Stimulated activated memory B cell treated with anti-CD40 and anti-IgM and Interleukin-4, amounts not matched to agents 10 μg/mL and 1 μg/mL and 100 μg/mL, for 72 hours (primary cell): Measurements from ENCODE around the gene BIRC5.
"Not testable (repeated sequence)": the region's sequence is repeated elsewhere in the genome, so short reads cannot be mapped to it uniquely, and the experiment has no call there.

Experiments used
- ATAC-seq: fragments of 150-1000 bp; cut with Tn5 transposase; 2 replicates; pipeline ENCODE4 v1.10.0; 2021
- H3K27ac Mint-ChIP-seq: one replicate; pipeline ENCODE4 v1.8.0; 2022; ENCODE audit warnings: mild to moderate bottlenecking, mixed read lengths
- H3K27me3 Mint-ChIP-seq: one replicate; pipeline ENCODE4 v1.8.0; 2022; ENCODE audit warnings: mixed read lengths
- H3K36me3 Mint-ChIP-seq: one replicate; pipeline ENCODE4 v1.8.0; 2022; ENCODE audit warnings: mixed read lengths
- H3K4me1 Mint-ChIP-seq: one replicate; pipeline ENCODE4 v1.8.0; 2022; ENCODE audit warnings: mixed read lengths
- H3K4me3 Mint-ChIP-seq: one replicate; pipeline ENCODE4 v1.8.0; 2022; ENCODE audit warnings: mild to moderate bottlenecking, moderate library complexity, mixed read lengths
- H3K9me3 Mint-ChIP-seq: one replicate; pipeline ENCODE4 v1.8.0; 2022; ENCODE audit warnings: mixed read lengths

Gene BIRC5

GRCh38 chr17:78214016-78214705 lies at the start of gene BIRC5:
Gene BIRC5, plus strand, starts transcription at chr17:78214253. Its CDS starts 64 bp downstream, at chr17:78214317.
- ATAC-seq: peak; percentile 99
- no peaks in the 10 kb centered on the region for H3K9me3 Mint-ChIP-seq
- no peaks in the 10 kb centered on the region for H3K36me3 Mint-ChIP-seq
- no peak within 1 kb of the TSS for H3K27ac Mint-ChIP-seq
- H3K4me1 Mint-ChIP-seq: peaks cover 12% of the 10 kb centered on the region
- H3K27me3 Mint-ChIP-seq: no peaks in the 10 kb centered on the region
- H3K4me3 Mint-ChIP-seq: peak within 1 kb of the TSS; percentile 81

DNA sequence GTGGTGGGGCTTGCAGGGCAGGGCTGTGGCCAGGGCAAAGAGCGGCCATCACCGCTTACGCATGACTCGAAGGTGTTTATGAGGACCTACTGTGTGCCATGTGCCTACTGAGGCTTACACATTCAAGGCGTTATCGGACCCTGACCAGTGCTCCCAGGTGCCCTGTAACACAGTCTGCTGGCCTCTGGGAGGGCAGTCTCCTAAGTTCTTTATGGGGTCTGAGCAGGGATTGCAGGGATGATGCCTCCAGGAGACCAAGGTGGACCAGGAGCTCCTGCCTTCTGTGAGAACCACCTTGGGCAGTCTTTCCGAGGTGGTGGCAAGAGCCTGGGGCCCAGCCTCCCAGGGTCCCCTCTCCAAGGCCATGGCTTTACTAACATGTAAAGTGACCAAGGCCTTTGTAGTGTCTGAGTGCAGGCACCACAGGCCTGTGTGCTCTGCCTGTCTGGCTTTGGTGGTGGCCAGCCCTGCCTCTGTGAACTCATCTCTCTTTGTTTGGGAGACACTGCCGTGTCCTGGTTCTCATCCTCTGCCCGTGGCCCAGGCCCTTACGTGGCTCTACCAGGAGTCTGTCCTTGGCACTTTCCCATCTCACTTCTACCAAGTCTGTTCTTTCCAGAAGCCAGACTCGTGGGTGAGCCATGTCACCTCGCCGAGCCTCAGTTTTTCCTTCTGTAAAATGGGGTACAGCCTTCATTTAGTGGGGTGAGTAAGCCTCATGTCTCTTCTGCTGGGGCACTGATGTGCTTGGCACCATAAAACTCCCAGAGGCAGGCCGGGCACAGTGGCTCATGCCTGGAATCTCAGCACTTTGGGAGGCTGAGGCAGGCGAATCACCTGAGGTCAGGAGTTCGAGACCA lies 49.1 kb upstream of the BIRC5 start:
- Mint-ChIP-seq H3K4me1 (peaks cover 52% of the 10 kb centered on the region), H3K36me3 (peaks cover 13% of the 10 kb centered on the region), H3K27me3 (no peaks in the 10 kb centered on the region), H3K4me3 (no peak overlapping the region), H3K27ac (peak overlapping the region; percentile 98), H3K9me3 (no peaks in the 10 kb centered on the region)
- no peak for ATAC-seq

- peak overlapping the region; percentile 98 for H3K27ac Mint-ChIP-seq
- H3K27me3 Mint-ChIP-seq: no peaks in the 10 kb centered on the region
- ATAC-seq: no peak
- peaks cover 27% of the 10 kb centered on the region for H3K36me3 Mint-ChIP-seq
- peaks cover 53% of the 10 kb centered on the region for H3K4me1 Mint-ChIP-seq
- no peak overlapping the region for H3K4me3 Mint-ChIP-seq
- H3K9me3 Mint-ChIP-seq: no peaks in the 10 kb centered on the region
Observed at GRCh38 chr17:78166416-78166815, 47.6 kb upstream of the BIRC5 start.

DNA sequence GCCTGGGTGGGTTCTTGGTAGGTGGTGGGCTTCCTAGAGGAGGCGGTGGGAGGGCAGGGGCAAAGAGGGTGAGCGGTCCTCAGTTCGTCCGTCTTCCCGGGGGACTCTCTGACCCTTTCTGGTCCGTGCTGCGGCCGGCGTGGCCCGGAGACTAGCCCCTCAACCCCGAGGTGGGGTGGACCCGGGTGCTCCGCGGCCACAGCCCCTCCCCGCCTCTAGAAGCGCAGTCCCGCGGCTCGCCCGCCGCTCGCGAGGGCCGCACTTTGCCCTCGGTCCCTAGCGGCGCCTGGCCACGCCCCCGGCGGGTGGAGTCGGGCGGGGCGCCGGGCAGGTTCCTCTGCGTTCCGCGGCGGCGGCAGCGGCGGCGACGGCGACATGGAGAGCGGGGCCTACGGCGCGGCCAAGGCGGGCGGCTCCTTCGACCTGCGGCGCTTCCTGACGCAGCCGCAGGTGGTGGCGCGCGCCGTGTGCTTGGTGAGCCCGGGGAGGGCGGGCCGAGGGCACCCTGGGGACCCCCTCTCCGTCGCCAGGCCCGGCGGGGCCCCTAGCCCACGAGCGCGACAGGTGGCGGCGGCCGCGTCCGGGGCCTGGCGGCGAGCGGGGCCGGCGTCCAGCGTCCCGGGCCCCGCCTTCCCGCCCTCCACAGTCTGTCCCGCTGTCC lies 45.7 kb upstream of the BIRC5 start, which contains the start of gene SYNGR2:
Gene SYNGR2, plus strand, starts transcription at position 340 of the 661 bp plus-strand sequence. Its CDS starts 36 bp downstream, at position 376.
- peak; percentile 77 for ATAC-seq
- Mint-ChIP-seq H3K4me3 (peak within 1 kb of the TSS; percentile 92), H3K27me3 (no peaks in the 10 kb centered on the region), H3K27ac (peak within 1 kb of the TSS; percentile 98), H3K9me3 (no peaks in the 10 kb centered on the region), H3K4me1 (peaks cover 66% of the 10 kb centered on the region), H3K36me3 (peaks cover 47% of the 10 kb centered on the region)

- H3K4me1 Mint-ChIP-seq: peaks cover 71% of the 10 kb centered on the region
- ATAC-seq: peak; percentile 56
- H3K27me3 Mint-ChIP-seq: no peaks in the 10 kb centered on the region
- H3K9me3 Mint-ChIP-seq: no peaks in the 10 kb centered on the region
- H3K4me3 Mint-ChIP-seq: peak overlapping the region; percentile 88
- peaks cover 54% of the 10 kb centered on the region for H3K36me3 Mint-ChIP-seq
- peak overlapping the region; percentile 98 for H3K27ac Mint-ChIP-seq
Observed at GRCh38 chr17:78168903-78169793, 44.9 kb upstream of the BIRC5 start.

GRCh38 chr17:78170692-78171590 lies 43.1 kb upstream of the BIRC5 start:
- Mint-ChIP-seq H3K27ac (peak overlapping the region; percentile 98), H3K4me1 (peaks cover 72% of the 10 kb centered on the region), H3K36me3 (peaks cover 72% of the 10 kb centered on the region), H3K9me3 (no peaks in the 10 kb centered on the region), H3K4me3 (peak overlapping the region; percentile 88), H3K27me3 (no peaks in the 10 kb centered on the region)
- peak; percentile 0 for ATAC-seq

GRCh38 chr17:78171591-78172248 lies 42.3 kb upstream of the BIRC5 start:
- Mint-ChIP-seq H3K27ac (peak overlapping the region; percentile 98), H3K4me3 (peak overlapping the region; percentile 88)
- peak; percentile 1 for ATAC-seq

GRCh38 chr17:78172249-78173051 lies 41.6 kb upstream of the BIRC5 start:
- Mint-ChIP-seq H3K9me3 (no peaks in the 10 kb centered on the region), H3K36me3 (peaks cover 73% of the 10 kb centered on the region), H3K4me1 (peaks cover 85% of the 10 kb centered on the region), H3K4me3 (peak overlapping the region; percentile 88), H3K27me3 (no peaks in the 10 kb centered on the region), H3K27ac (peak overlapping the region; percentile 98)
- ATAC-seq: peak; percentile 31

More at GRCh38 chr17:78171591-78172248, 42.3 kb upstream of the BIRC5 start:
- Mint-ChIP-seq H3K4me1 (peaks cover 79% of the 10 kb centered on the region), H3K36me3 (peaks cover 73% of the 10 kb centered on the region)
- not testable (repeated sequence) for H3K27me3 Mint-ChIP-seq, H3K9me3 Mint-ChIP-seq

DNA sequence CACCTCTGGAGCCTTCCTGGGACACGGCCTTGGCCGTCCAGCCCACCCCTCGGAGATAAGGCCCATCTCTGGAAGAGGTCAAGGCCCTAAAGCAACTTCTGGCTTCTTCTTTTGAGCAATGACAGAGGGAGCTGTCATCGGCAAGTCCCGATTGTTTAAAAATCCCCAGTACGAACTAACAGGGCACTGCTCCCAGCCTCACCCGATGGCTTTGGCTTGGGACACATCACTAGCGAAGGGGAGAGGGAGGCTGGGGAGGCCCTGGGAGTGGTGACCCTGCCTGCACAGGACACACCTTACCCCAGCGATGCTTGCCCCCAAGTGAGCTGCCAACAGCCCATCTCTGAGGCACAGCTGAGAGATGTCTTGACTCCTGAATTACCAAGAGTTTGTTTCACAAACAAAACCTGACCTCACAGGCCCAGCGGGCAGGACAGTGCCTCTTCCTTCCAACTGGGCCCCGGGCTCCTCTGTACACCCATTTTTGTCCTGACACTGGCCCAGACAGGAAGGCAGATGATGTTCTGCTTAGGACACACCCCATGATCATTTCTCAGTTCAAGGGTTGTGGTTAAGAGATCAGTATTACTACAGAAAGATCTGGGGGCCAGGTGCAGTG lies 40.8 kb upstream of the BIRC5 start:
- H3K4me3 Mint-ChIP-seq: peak overlapping the region; percentile 88
- H3K27ac Mint-ChIP-seq: peak overlapping the region; percentile 98
- ATAC-seq: peak; percentile 22
- H3K27me3 Mint-ChIP-seq: no peaks in the 10 kb centered on the region
- H3K4me1 Mint-ChIP-seq: peaks cover 80% of the 10 kb centered on the region
- peaks cover 73% of the 10 kb centered on the region for H3K36me3 Mint-ChIP-seq
- H3K9me3 Mint-ChIP-seq: no peaks in the 10 kb centered on the region

DNA sequence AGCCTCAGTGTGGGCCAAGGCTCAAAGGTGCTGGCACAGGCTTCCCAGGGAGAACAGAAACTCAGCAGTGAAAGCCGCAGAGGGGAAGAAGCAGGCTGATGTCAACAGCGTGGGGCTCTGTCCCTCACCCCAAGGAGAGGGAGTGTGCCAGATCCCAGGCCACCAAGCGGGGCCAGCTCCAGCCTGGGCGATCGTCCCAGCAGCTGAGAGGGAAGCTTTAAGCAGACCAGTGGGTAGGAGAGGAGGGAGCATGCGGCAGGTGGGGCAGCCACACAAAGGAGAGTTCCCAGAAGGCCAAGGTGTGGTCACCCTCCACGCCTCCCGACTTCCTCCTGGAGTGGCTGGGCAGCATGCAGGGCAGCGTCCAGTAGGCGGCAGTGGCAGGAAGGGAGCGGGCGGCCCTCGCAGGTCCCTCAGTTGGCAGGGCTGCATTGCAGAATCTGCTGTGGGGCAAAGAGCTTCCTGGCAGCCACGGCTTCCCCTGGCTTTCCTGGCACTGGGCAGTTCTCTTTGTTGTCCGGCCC lies 39.6 kb upstream of the BIRC5 start:
- H3K27ac Mint-ChIP-seq: peak overlapping the region; percentile 98
- no peaks in the 10 kb centered on the region for H3K27me3 Mint-ChIP-seq
- no peaks in the 10 kb centered on the region for H3K9me3 Mint-ChIP-seq
- H3K36me3 Mint-ChIP-seq: peaks cover 74% of the 10 kb centered on the region
- peak; percentile 3 for ATAC-seq
- peak overlapping the region; percentile 88 for H3K4me3 Mint-ChIP-seq
- peaks cover 91% of the 10 kb centered on the region for H3K4me1 Mint-ChIP-seq

- Mint-ChIP-seq H3K27me3 (no peaks in the 10 kb centered on the region), H3K9me3 (no peaks in the 10 kb centered on the region), H3K36me3 (peaks cover 69% of the 10 kb centered on the region), H3K27ac (peak overlapping the region; percentile 98), H3K4me3 (peak overlapping the region; percentile 88), H3K4me1 (peaks cover 92% of the 10 kb centered on the region)
- ATAC-seq: no peak
Observed at GRCh38 chr17:78174870-78175642, 39.0 kb upstream of the BIRC5 start.
